ENCODE measurements around the gene PCYT2. TPM values are rescaled to one million over a fixed set of nuclear protein-coding genes. Genes with fewer than 3 reads are reported as not detected.
"Not testable (repeated sequence)": the region's sequence is repeated elsewhere in the genome, so short reads cannot be mapped to it uniquely, and the experiment has no call there.

Gene PCYT2
- 10.5 TPM for total RNA-seq

GRCh38 chr17:81911277-81911961 lies at the start of gene PCYT2:
Gene PCYT2, minus strand, starts transcription at chr17:81911399. Its CDS starts 44 bp downstream, at chr17:81911355.
- peak; percentile 96 for DNase-seq

GRCh38 chr17:81960130-81960958 lies 49.1 kb upstream of the PCYT2 start:
- DNase-seq = no peak

- peak; percentile 81 for DNase-seq
Observed at GRCh38 chr17:81959362-81960129, 48.3 kb upstream of the PCYT2 start.

GRCh38 chr17:81958633-81959342 lies 47.6 kb upstream of the PCYT2 start:
- DNase-seq = no peak

GRCh38 chr17:81957691-81958432 lies 46.7 kb upstream of the PCYT2 start:
- no peak for DNase-seq

GRCh38 chr17:81956607-81957589 lies 45.7 kb upstream of the PCYT2 start:
- DNase-seq = no peak

- no peak for DNase-seq
Observed at GRCh38 chr17:81955756-81956544, 44.8 kb upstream of the PCYT2 start.

- DNase-seq = no peak
Observed at GRCh38 chr17:81955058-81955681, 44.0 kb upstream of the PCYT2 start.

GRCh38 chr17:81954131-81955057 lies 43.2 kb upstream of the PCYT2 start:
- DNase-seq = no peak

GRCh38 chr17:81953443-81953842 lies 42.2 kb upstream of the PCYT2 start:
- DNase-seq = not testable (repeated sequence)

GRCh38 chr17:81952792-81953228 lies 41.6 kb upstream of the PCYT2 start:
- DNase-seq = no peak

- DNase-seq = no peak
Observed at GRCh38 chr17:81951785-81952684, 40.8 kb upstream of the PCYT2 start.

GRCh38 chr17:81950501-81950900 lies 39.3 kb upstream of the PCYT2 start:
- no peak for DNase-seq

GRCh38 chr17:81948635-81949378 lies 37.6 kb upstream of the PCYT2 start:
- DNase-seq = no peak

GRCh38 chr17:81947189-81947588 lies 36.0 kb upstream of the PCYT2 start, which contains the start of gene MYADML2:
Gene MYADML2, minus strand, starts transcription at chr17:81947233. Its CDS starts 5,492 bp downstream, at chr17:81941741.
- DNase-seq = no peak

- DNase-seq = no peak
Observed at GRCh38 chr17:81944858-81945257, 33.7 kb upstream of the PCYT2 start.
